ENCODE measurements around the gene SFR1.

The SFR1 gene

DNA sequence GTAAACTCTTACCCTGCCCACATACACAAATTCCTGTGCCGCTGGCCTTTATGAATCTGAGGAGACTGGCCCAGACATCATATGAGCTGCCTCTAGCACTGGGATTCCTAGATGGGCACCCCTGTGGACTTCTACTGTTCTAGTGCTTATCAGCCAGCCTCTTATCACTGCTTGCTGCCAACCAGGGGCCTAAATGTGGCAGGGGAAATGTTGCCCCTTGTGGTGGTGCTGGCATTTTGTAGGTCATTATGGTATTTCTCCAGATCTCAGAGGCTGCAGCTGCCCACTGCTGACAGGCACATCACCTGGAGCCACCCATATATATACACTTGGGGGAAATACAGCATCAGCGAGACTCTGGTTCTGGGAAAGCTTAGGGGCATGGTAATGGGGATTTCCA lies 5.4 kb downstream of the SFR1 start:
- no peak overlapping the region for H3K4me3 ChIP-seq (ENCODE audit: low read length)
- TF ChIP-seq, protein P1, sequence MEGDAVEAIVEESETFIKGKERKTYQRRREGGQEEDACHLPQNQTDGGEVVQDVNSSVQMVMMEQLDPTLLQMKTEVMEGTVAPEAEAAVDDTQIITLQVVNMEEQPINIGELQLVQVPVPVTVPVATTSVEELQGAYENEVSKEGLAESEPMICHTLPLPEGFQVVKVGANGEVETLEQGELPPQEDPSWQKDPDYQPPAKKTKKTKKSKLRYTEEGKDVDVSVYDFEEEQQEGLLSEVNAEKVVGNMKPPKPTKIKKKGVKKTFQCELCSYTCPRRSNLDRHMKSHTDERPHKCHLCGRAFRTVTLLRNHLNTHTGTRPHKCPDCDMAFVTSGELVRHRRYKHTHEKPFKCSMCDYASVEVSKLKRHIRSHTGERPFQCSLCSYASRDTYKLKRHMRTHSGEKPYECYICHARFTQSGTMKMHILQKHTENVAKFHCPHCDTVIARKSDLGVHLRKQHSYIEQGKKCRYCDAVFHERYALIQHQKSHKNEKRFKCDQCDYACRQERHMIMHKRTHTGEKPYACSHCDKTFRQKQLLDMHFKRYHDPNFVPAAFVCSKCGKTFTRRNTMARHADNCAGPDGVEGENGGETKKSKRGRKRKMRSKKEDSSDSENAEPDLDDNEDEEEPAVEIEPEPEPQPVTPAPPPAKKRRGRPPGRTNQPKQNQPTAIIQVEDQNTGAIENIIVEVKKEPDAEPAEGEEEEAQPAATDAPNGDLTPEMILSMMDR (IDR thresholded peaks at IDR 0.05; ENCODE audit: insufficient read depth, low read depth, low read length, missing control alignments) = no peak
- no peak for DNase-seq (ENCODE audit: low read depth)

- no peak overlapping the region for H3K4me3 ChIP-seq (ENCODE audit: low read length)
- TF ChIP-seq, protein P1 (IDR thresholded peaks at IDR 0.05; ENCODE audit: insufficient read depth, low read depth, low read length, missing control alignments) = no peak
- DNase-seq (ENCODE audit: low read depth) = peak; percentile 60
Measured at GRCh38 chr10:104128214-104128613, 6.2 kb downstream of the SFR1 start.

- TF ChIP-seq, protein P1 (IDR thresholded peaks at IDR 0.05; ENCODE audit: insufficient read depth, low read depth, low read length, missing control alignments) = no peak
Measured at GRCh38 chr10:104130041-104130440, 8.1 kb downstream of the SFR1 start.

DNA sequence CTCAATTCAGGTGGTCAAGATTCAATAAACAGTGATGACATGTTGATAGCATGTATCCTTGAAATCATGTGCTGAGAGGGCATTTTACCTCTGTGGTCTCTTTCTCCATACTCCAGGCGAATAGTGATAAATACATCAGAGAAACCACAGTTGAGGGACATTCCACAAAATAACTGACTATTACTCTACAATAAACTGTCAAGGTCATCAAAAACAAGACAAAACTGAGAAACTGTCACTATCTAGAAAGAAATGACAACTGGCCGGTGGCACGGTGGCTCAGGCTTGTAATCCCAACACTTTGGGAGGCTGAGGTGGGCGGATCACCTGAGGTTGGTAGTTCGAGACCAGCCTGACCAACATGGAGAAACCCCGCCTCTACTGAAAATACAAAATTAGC lies 16.2 kb downstream of the SFR1 start:
- DNase-seq (ENCODE audit: low read depth) = no peak
- H3K4me3 ChIP-seq (ENCODE audit: low read length) = no peak overlapping the region
- TF ChIP-seq, protein P1 (IDR thresholded peaks at IDR 0.05; ENCODE audit: insufficient read depth, low read depth, low read length, missing control alignments) = no peak

More at GRCh38 chr10:104130041-104130440, 8.1 kb downstream of the SFR1 start:
- H3K4me3 ChIP-seq (ENCODE audit: low read length) = no peak overlapping the region
- DNase-seq (ENCODE audit: low read depth) = no peak

- no peak overlapping the region for H3K4me3 ChIP-seq (ENCODE audit: low read length)
- peak; percentile 17 for DNase-seq (ENCODE audit: low read depth)
- TF ChIP-seq, protein P1 (IDR thresholded peaks at IDR 0.05; ENCODE audit: insufficient read depth, low read depth, low read length, missing control alignments) = peak; percentile 18
Measured at GRCh38 chr10:104139221-104139620, 17.2 kb downstream of the SFR1 start.

DNA sequence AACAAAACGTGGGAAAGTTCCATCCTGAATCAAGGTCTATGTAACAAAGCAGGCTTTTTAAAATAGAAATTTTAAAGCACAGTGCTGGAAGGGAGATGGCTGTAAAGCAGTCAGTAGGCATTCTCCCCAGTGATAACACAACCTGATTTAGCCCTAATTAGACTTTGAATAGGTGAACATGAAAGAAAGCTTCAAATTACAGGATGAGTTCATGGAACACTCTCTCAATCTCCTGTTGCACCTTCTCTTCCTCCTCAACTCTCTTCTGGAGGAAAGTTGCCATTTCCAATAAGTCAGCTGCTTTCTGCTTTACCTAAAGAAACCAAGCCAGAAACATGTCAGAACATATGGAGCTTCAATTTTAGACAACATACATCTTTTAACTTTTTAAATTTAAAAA lies 20.1 kb downstream of the SFR1 start:
- H3K4me3 ChIP-seq (ENCODE audit: low read length) = no peak overlapping the region
- no peak for DNase-seq (ENCODE audit: low read depth)
- TF ChIP-seq, protein P1 (IDR thresholded peaks at IDR 0.05; ENCODE audit: insufficient read depth, low read depth, low read length, missing control alignments) = no peak

DNA sequence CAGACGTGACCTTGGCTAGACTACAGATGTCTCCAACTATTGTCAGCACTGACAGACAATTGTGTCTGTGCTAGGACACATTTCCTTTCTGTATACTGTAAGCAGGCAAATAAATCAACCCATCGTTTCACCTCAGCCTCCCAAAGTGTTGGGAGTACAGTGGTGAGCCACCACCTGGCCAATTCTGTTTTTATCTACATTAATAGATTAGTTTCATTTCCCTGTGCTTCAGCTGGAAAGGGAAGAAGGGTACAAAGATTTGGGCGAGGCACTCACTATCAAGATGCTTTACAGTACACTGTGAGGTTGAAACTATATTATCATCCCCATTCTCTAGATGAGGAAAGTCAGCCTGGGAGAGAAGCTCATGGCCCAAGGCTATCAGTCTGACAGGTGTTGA lies 21.9 kb downstream of the SFR1 start:
- no peak for DNase-seq (ENCODE audit: low read depth)
- H3K4me3 ChIP-seq (ENCODE audit: low read length) = no peak overlapping the region
- TF ChIP-seq, protein P1 (IDR thresholded peaks at IDR 0.05; ENCODE audit: insufficient read depth, low read depth, low read length, missing control alignments) = no peak

Measured in epithelial cell of esophagus (primary cell).